ENCODE measurements around the gene DNAJB9.

Gene DNAJB9

GRCh38 chr7:108570146-108570755, 577 bp downstream of the DNAJB9 start:
- peak; percentile 38 to 46 for DNase-seq

GRCh38 chr7:108572480-108572879, 2.8 kb downstream of the DNAJB9 start:
- no peak for DNase-seq

- DNase-seq, result no peak
Observed at GRCh38 chr7:108575156-108575555, 5.5 kb downstream of the DNAJB9 start.

GRCh38 chr7:108576116-108576515, 6.4 kb downstream of the DNAJB9 start:
- no peak for DNase-seq

- no peak for DNase-seq
Observed at GRCh38 chr7:108578937-108579336, 9.3 kb downstream of the DNAJB9 start.

GRCh38 chr7:108580298-108580697, 10.6 kb downstream of the DNAJB9 start:
- no peak for DNase-seq

GRCh38 chr7:108581655-108582491, 12.2 kb downstream of the DNAJB9 start:
- no peak for DNase-seq

- no peak for DNase-seq
Observed at GRCh38 chr7:108584211-108584610, 14.5 kb downstream of the DNAJB9 start.

GRCh38 chr7:108585843-108586242, 16.2 kb downstream of the DNAJB9 start:
- no peak for DNase-seq

GRCh38 chr7:108586274-108586710, 16.6 kb downstream of the DNAJB9 start:
- no peak for DNase-seq

GRCh38 chr7:108589199-108589598, 19.5 kb downstream of the DNAJB9 start:
- DNase-seq, result no peak

- DNase-seq, result no peak
Observed at GRCh38 chr7:108589874-108590273, 20.2 kb downstream of the DNAJB9 start.

GRCh38 chr7:108590606-108591005, 20.9 kb downstream of the DNAJB9 start:
- no peak for DNase-seq

- DNase-seq, result no peak
Observed at GRCh38 chr7:108592646-108593201, 23.1 kb downstream of the DNAJB9 start.

- no peak for DNase-seq
Observed at GRCh38 chr7:108596560-108596959, 26.9 kb downstream of the DNAJB9 start.

GRCh38 chr7:108598153-108598552, 28.5 kb downstream of the DNAJB9 start:
- no peak for DNase-seq

GRCh38 chr7:108598914-108599580, 29.4 kb downstream of the DNAJB9 start:
- DNase-seq, result no peak

- DNase-seq, result no peak
Observed at GRCh38 chr7:108600399-108600798, 30.7 kb downstream of the DNAJB9 start.

GRCh38 chr7:108603656-108604306, 34.1 kb downstream of the DNAJB9 start:
- no peak for DNase-seq

GRCh38 chr7:108604307-108605077, 34.8 kb downstream of the DNAJB9 start:
- no peak for DNase-seq

GRCh38 chr7:108605559-108606201, 36.0 kb downstream of the DNAJB9 start:
- no peak for DNase-seq

GRCh38 chr7:108609643-108610042, 40.0 kb downstream of the DNAJB9 start:
- DNase-seq, result no peak

Data from activated CD4-positive, alpha-beta T cell treated with anti-CD3 and anti-CD28 coated beads for 4 hours (primary cell).